B cell (primary cell): Measurements from ENCODE around the gene PFAS. TPM values are rescaled to one million over a fixed set of nuclear protein-coding genes. Genes with fewer than 3 reads are reported as not detected.

ENCODE experiments used
- ATAC-seq: fragments of 200-7000 bp; cut with Tn5 transposase; one replicate; pipeline ENCODE4 v1.10.0; 2021; ENCODE audit warnings: low read depth, mild to moderate bottlenecking, moderate number of reproducible peaks, moderate library complexity
- CTCF ChIA-PET: fragments of 350-600 bp; sonication (Branson Sonifier 250); formaldehyde crosslinking; loops from one replicate; lab custom pipeline; 2021; ENCODE audit warnings: antibody characterized with exemption, inconsistent platforms; lab: Charles Lee
- POLR2A ChIA-PET: fragments of 350-600 bp; sonication (Branson Sonifier 250); formaldehyde crosslinking; loops from one replicate; lab custom pipeline; 2021; ENCODE audit warnings: antibody characterized with exemption; lab: Charles Lee
- DNase-seq: peaks from one replicate; pipeline ENCODE4 v3.0.0; 2013
- H2AFZ ChIP-seq: 2 replicates; pipeline ENCODE4 v1.6.1; 2012; ENCODE audit warnings: mild to moderate bottlenecking, low read depth, low read length; ENCODE audit not compliant: insufficient read depth, poor library complexity, severe bottlenecking
- H3K27ac ChIP-seq, 2 donors: 1 replicate in 1 of 2; 2 replicates in 1 of 2; pipeline ENCODE4 v1.5.1; 2012 to 2013; ENCODE audit warnings: low read length in 2 of 2, mild to moderate bottlenecking in 2 of 2, moderate library complexity in 1 of 2
- H3K27me3 ChIP-seq, 4 experiments: fragments of 200-600 bp in 1 of 4; sonication (generic) in 1 of 4; replicated peaks in 1 of 4; 1 replicate in 2 of 4; 2 replicates in 2 of 4; pipeline versions ENCODE4 v1.6.1 to v1.7.0; 2013 to 2016; ENCODE audit warnings: low read length in 3 of 4, mild to moderate bottlenecking in 2 of 4, mixed read lengths in 1 of 4, moderate library complexity in 1 of 4; ENCODE audit not compliant: insufficient read depth in 4 of 4, control insufficient read depth in 3 of 4; ENCODE audit errors: control extremely low read depth in 1 of 4
- H3K36me3 ChIP-seq, 2 experiments: replicated peaks in 1 of 2; 1 replicate in 1 of 2; 2 replicates in 1 of 2; pipeline versions ENCODE4 v1.6.1 to v1.7.1; 2013; ENCODE audit warnings: low read length in 1 of 2; ENCODE audit not compliant: insufficient read depth in 2 of 2, control insufficient read depth in 1 of 2; ENCODE audit errors: control extremely low read depth in 1 of 2, extremely low read depth in 1 of 2
- H3K4me1 ChIP-seq, 2 donors: fragments of 200-600 bp in 1 of 2; sonication (generic) in 1 of 2; 1 replicate in 1 of 2; 2 replicates in 1 of 2; pipeline versions ENCODE4 v1.5.1 to v1.6.1; 2013 to 2017; ENCODE audit warnings: low read length in 2 of 2; ENCODE audit not compliant: control insufficient read depth in 2 of 2, insufficient read depth in 2 of 2
- H3K4me2 ChIP-seq: replicated peaks from 2 replicates; pipeline ENCODE3; 2012; ENCODE audit warnings: mild to moderate bottlenecking, low read depth, low read length; ENCODE audit not compliant: poor library complexity, severe bottlenecking
- H3K4me3 ChIP-seq, 5 experiments: fragments of 200-600 bp in 1 of 5; sonication (generic) in 1 of 5; 1 replicate in 3 of 5; 2 replicates in 2 of 5; pipeline versions ENCODE4 v1.5.1 to v1.7.0; 2011 to 2016; ENCODE audit warnings: low read length in 4 of 5, mild to moderate bottlenecking in 4 of 5, low read depth in 2 of 5, control low read depth in 1 of 5, moderate library complexity in 1 of 5; ENCODE audit not compliant: insufficient read depth in 1 of 5; ENCODE audit errors: control extremely low read depth in 1 of 5, extremely low read depth in 1 of 5
- H3K79me2 ChIP-seq: fragments of 200-600 bp; sonication (generic); one replicate; pipeline ENCODE4 v1.6.0; 2016; ENCODE audit warnings: low read length; ENCODE audit not compliant: control insufficient read depth, insufficient read depth
- H3K9ac ChIP-seq: fragments of 200-600 bp; sonication (generic); 2 replicates; pipeline ENCODE4 v1.6.1; 2017; ENCODE audit warnings: mild to moderate bottlenecking, low read length, moderate library complexity
- H3K9me3 ChIP-seq, 3 donors: one replicate each; pipeline versions ENCODE4 v1.6.1 to v1.7.1; 2013; ENCODE audit warnings: low read length in 2 of 3; ENCODE audit not compliant: control insufficient read depth in 2 of 3, insufficient read depth in 1 of 3; ENCODE audit errors: control extremely low read depth in 1 of 3
- H4K20me1 ChIP-seq: 2 replicates; pipeline ENCODE4 v1.6.0; 2012; ENCODE audit warnings: mild to moderate bottlenecking, low read length; ENCODE audit not compliant: insufficient read depth, control insufficient read depth, poor library complexity, severe bottlenecking
- H3K27ac Mint-ChIP-seq: one replicate; pipeline ENCODE4 v1.8.0; 2021; ENCODE audit warnings: mixed read lengths
- H3K27me3 Mint-ChIP-seq: one replicate; pipeline ENCODE4 v1.8.0; 2021; ENCODE audit warnings: mixed read lengths
- H3K4me1 Mint-ChIP-seq: one replicate; pipeline ENCODE4 v1.8.0; 2021; ENCODE audit warnings: mixed read lengths
- H3K4me3 Mint-ChIP-seq: one replicate; pipeline ENCODE4 v1.8.0; 2021; ENCODE audit warnings: mixed read lengths
- H3K9me3 Mint-ChIP-seq: one replicate; pipeline ENCODE4 v1.8.0; 2022; ENCODE audit warnings: mixed read lengths; ENCODE audit not compliant: insufficient read depth
- CTCF ChIP-seq: fragments of 200-600 bp; IDR thresholded peaks from one replicate; pipeline ENCODE4 v1.8.0; 2022; ENCODE audit warnings: antibody characterized with exemption, mild to moderate bottlenecking
- EZH2 ChIP-seq: IDR thresholded peaks from 2 replicates; pipeline ENCODE4 v1.6.1; 2012; ENCODE audit warnings: borderline replicate concordance, low read depth, mild to moderate bottlenecking, moderate library complexity, low read length; ENCODE audit not compliant: insufficient read depth, poor library complexity, severe bottlenecking
- WGBS: methylation state at CpG from one replicate; pipeline ENCODE4 v1.1.5; 2013; ENCODE audit warnings: missing lambda C conversion rate; ENCODE audit not compliant: insufficient coverage; 5-methylcytosine and 5-hydroxymethylcytosine counted together
- intact Hi-C: fragments of 100-400 bp; cut with micrococcal nuclease; formaldehyde crosslinking; loops from one replicate; pipeline ENCODE4 v1.10.0; 2022
- polyA plus RNA-seq: library from polyadenylated mRNA; depleted of rRNA; stranded (reverse); fragments of >200 nt; gene quantifications from 2 replicates; pipeline ENCODE4 v1.2.3, GENCODE V29; 2012
- total RNA-seq, 2 donors: library from RNA; stranded (reverse); fragments of 120-200 nt in 1 of 2; gene quantifications; 1 replicate in 1 of 2; 2 replicates in 1 of 2; pipeline versions ENCODE4 v1.2.3 to v1.2.4, GENCODE V29; 2013 to 2022

PFAS gene
- total and polyA plus RNA-seq, 2 donors (not counting 1 experiment from before 2014, with no cell fraction given), result 22.3 to 65.5 TPM

GRCh38 chr17:8209907-8210760, 39.0 kb upstream of the PFAS start, which contains the start of gene AURKB:
TSS of gene AURKB (minus strand) at chr17:8210575. CDS start at chr17:8210224, 351 bp downstream.
- ATAC-seq, result peak; percentile 100

More at GRCh38 chr17:8209907-8210760, 39.0 kb upstream of the PFAS start, which contains the start of gene AURKB:
- TF ChIP-seq CTCF (no peak), EZH2 (no peak)
- no peaks in the 10 kb centered on the region for H3K9me3 ChIP-seq
- 1% methylated on average over 38 of the region's 46 CpGs for WGBS
- CTCF ChIA-PET, result interaction anchor here (0.7 to 3.5 kb wide), 12 partner anchors 8 to 99 kb away, joined by 3 to 21 read pairs (median 4); partner anchors contain the start of gene CTC1
- DNase-seq, result peak; percentile 94
- peak within 1 kb of the TSS; percentile 90 for H3K4me2 ChIP-seq
- Mint-ChIP-seq H3K4me1 (peaks cover 15% of the 10 kb centered on the region), H3K9me3 (no peaks in the 10 kb centered on the region), H3K27ac (peak within 1 kb of the TSS; percentile 39), H3K4me3 (peak within 1 kb of the TSS; percentile 86), H3K27me3 (no peaks in the 10 kb centered on the region)
- no peaks in the 10 kb centered on the region for H3K27me3 ChIP-seq
- H4K20me1 ChIP-seq, result no peaks in the 10 kb centered on the region
- POLR2A ChIA-PET, result interaction anchor here (0.6 to 2.4 kb wide), 10 partner anchors 9 to 58 kb away, joined by 3 to 13 read pairs (median 4); partner anchors contain the start of gene PER1
- intact Hi-C loops, result loop anchor here (1.0 to 5.0 kb wide), 4 partner anchors 10 to 37 kb away; partner anchors contain the start of genes CTC1 and PFAS
- peak within 1 kb of the TSS; percentile 65 to 95 (median 76) for H3K4me3 ChIP-seq
- H3K27ac ChIP-seq, result peak within 1 kb of the TSS; percentile 59 to 66
- peak within 1 kb of the TSS; percentile 85 for H2AFZ ChIP-seq
- H3K4me1 ChIP-seq, result peaks cover 9 to 22% of the 10 kb centered on the region in 2 donors
- no peaks in the 10 kb centered on the region for H3K36me3 ChIP-seq
- peaks cover 5% of the 10 kb centered on the region for H3K79me2 ChIP-seq
- H3K9ac ChIP-seq, result peak within 1 kb of the TSS; percentile 83
